Suprapubic skin (tissue), 3 donors: ENCODE measurements around the gene SMIM41.

ENCODE experiments used
- CTCF ChIP-seq, 2 donors: fragments of 200-600 bp in 1 of 2; fragments of 450-650 bp in 1 of 2; sonication (generic) in 1 of 2; IDR thresholded peaks; one replicate each; pipeline ENCODE4 v1.5.1; 2016 to 2019; ENCODE audit warnings: antibody characterized with exemption in 2 of 2, mild to moderate bottlenecking in 1 of 2, moderate library complexity in 1 of 2
- EP300 ChIP-seq: sonication (generic); formaldehyde crosslinking; IDR thresholded peaks from one replicate; pipeline ENCODE4 v1.6.1; 2017; ENCODE audit warnings: antibody characterized with exemption
- POLR2A ChIP-seq, 2 donors: fragments of 450-650 bp; IDR thresholded peaks; one replicate each; pipeline ENCODE4 v1.6.1; 2017; ENCODE audit warnings: antibody characterized with exemption in 2 of 2, mild to moderate bottlenecking in 2 of 2, moderate library complexity in 2 of 2

DNA sequence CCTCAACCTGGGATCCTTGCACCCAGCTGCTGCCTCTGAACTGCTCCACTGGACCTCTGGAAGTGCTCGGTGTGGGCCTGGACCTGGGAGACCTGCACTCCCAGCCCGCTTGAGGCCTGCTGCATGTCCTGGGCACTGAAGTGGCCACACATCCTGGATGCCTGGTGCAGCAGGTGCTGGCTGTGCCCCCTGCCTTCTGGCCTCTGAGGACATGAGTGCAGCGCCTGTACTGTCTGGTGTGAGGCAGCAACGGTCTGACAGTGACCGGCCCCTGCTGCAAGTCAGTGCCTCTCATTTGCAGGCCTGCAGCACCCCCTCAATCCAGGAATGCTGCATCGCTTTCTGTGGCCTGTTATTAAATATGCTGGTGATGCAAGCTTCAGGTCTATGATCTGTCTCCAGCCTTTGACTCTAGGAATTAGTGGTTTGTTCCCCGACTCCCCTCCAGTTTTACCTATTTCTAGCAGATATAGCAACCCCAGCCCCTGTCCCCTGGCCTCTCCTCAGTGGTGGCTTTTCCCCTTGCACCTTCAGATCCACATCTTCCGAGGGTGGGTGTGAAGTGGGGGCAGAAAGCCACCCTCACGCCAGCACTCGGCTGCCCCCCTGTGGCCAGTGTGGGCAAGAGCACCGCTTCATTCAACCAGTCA is 3.6 kb downstream of the SMIM41 start:
- TF ChIP-seq CTCF (IDR thresholded peaks at IDR 0.05) (peak; percentile 91 to 95), POLR2A (IDR thresholded peaks at IDR 0.05) (no peak), EP300 (no peak)
